Amygdala (tissue), 56 donors: ENCODE data around the gene CLDN1.
A peak's percentile ranks its signal among the peaks of the same experiment; 100 is the strongest.

ENCODE experiments used
- DNase-seq, 56 donors: peaks; one replicate each; lab custom pipeline; 2025; lab: John Stamatoyannopoulos, UW

The CLDN1 gene

DNA sequence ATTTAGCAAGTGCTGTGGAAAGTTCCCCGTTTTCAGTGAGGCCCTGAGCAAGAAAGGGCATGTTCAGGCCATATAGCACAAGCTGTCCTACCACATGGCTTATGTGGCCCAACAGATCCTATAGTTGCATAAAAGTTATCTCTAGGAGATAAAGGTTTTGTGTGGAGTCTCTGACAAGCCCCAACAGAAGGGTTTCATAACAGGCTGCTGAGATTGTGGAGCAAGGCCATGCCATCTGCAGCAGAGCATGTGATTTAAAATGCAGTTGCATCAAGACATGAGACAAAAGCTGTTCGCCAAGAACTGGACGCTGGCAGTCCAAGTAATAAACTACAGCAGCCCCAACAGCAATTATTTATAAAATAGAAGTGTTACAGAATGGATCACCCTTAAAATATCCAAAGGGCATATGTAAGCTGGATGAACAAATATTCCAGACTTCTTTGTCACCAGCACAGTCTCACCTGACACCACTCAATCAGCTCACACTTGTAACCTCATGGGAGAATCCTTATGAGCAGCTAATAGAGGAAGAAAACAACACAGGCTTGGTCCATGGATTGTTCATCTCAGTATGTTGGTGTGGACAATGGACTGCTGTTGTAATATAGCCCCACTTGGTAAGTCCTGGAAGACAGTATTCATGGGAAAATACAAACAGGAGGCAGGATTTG lies 14.4 kb upstream of the CLDN1 start:
- no peak for DNase-seq

GRCh38 chr3:190333961-190334360 lies 11.7 kb upstream of the CLDN1 start:
- DNase-seq, result no peak

DNA sequence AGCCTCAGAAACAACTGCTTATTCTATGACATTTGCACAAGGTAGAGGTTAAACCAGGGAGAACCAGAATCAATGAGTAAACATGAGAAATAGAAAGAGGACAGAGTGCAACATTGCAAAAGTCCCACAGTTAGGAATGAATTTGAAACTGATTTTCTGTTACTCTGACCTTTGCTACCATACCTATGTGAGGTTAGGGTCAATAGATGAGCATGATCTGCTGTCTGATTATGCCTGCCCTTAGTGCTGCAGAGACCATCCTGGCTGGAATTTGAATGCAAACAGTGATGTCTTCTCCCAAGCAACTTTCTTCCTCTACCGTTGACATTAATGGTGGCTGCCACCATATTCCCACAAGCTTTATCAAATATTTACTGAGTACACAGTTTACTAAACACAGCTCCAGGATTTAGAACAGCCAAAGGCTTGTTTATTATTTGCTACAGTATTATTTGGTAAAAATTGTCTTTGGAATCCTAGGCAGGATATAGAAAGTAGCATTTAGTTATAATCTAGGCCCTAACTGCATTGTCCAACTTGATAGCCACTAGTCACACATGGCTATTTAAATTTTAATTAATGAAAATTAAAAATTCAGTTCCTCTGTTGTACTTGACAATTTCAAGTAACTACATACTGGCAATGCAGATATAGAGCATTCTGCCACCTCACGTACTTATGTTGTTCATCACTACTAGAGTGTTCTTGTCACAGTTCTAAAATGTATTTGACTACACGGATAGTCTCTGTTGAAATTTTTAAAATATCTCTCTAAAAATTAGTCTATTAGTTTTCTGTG lies 8.9 kb upstream of the CLDN1 start:
- DNase-seq, result no peak

GRCh38 chr3:190326930-190327329 lies 4.7 kb upstream of the CLDN1 start:
- DNase-seq, result no peak

DNA sequence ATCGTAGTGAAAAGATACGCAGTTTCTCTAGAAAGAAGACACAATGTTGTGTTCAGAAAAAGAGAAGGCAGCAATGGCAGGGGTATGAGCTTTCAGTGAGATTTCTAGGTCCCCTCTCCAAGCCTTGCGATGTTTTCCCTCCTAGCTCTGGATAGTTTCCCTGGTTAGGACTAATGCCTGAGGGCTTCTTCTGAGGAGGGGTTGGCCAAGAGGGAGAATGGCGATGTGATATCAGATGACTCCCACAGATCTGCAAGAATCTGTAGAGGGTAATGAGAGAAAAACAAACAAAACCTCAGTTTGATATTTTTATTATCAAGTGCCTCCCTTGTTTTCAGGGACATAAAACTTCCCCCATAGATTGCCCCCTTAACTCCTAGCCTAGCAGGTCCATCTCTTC lies 4.1 kb upstream of the CLDN1 start:
- DNase-seq, result no peak

DNA sequence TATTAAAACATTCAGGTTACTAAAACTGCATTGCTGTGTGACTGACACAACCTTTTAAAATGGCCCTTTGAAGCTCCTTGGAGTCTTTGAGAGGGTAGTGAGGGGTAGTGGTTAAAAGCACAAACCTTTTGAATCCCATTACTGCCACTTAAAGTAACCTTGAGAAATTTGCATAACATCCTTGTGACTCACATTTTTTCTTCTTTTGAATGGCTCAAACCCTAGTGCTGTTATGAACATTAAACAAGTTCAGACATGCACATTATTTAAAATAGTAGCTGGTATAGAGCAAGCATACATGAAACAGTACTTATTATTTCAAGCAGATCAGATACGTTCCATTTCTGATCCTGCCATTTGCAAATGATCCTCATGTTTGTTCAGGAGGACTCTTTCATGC lies 3.7 kb upstream of the CLDN1 start:
- no peak for DNase-seq

DNA sequence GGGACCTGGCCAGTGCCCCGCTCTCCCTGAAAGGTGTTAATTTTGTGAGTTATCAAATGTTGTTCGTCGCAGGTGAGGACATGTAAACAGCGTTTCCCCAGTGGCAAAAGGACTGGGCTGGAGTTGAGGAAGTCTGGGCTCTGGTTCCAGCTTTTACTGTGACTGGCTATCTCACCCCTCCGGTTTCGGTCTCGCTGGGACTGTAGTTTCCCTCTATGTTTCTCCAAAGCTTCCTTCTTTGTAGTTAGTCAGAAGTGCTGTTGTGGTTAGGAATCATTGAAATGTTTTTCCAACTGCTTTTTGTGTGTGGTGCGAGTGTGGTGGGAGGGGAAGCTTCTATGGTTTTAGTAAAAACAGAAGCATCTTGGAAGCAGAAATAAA lies 990 bp upstream of the CLDN1 start:
- peak in 10 of 56 donors; percentile 0 to 45 (median 6) for DNase-seq

- DNase-seq, result no peak
Measured at GRCh38 chr3:190322604-190323245, 479 bp upstream of the CLDN1 start.

DNA sequence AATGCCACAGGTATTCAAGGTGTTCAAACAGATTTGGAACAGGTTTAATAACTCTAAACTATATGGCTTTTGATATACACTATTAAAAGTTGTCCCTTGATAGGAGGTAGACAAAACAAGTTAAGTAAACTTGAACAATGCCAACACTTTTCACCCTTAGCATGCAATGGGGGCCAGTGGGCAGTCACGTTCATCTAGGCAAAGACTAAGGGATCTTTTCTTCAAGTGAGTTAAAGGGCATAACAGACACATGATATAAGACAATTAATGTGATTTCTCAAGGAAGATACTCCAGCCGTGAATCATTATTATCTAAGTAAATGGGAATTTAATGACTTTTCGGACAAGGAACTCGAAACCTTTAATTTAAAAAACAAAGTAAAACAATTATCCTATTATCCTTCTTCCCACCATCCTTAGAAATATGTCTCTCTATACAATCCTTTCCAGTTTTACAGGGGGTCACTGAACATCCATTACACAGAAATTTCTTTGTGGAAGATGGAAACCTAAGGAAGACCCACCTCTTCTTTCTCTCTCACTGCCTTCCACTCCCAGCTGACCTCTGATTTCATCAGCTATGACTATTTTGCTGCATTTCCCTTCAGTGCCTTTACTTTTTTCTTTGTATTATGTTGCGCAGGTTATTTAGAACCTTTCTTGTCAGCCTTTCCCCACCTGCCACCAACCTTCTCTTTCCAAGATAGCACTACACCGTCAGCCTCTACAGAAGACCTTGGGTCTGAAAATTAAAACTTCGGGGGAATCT lies 1.5 kb downstream of the CLDN1 start:
- no peak for DNase-seq

DNA sequence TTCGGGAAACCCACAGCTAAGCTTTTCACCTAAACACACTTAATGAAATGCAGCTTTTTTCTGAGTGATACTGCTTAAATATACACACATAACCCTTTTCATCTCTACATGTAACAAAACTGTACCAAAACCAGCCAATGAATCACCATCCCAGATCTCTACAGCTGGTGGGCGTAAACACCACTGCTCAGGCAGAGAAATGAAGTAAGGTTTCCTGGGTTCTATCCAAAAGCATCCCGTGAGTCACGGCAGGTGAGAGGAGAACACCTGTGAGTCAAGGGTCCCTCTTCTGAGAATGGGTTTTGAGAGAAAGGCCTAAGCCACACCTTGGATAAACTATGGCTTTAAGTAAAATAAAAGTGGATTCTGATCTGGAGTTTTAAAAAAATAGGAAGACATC lies 2.6 kb downstream of the CLDN1 start:
- DNase-seq, result no peak

- DNase-seq, result no peak
Measured at GRCh38 chr3:190318666-190319065, 3.6 kb downstream of the CLDN1 start.

- DNase-seq, result no peak
Measured at GRCh38 chr3:190314741-190315140, 7.5 kb downstream of the CLDN1 start.

DNA sequence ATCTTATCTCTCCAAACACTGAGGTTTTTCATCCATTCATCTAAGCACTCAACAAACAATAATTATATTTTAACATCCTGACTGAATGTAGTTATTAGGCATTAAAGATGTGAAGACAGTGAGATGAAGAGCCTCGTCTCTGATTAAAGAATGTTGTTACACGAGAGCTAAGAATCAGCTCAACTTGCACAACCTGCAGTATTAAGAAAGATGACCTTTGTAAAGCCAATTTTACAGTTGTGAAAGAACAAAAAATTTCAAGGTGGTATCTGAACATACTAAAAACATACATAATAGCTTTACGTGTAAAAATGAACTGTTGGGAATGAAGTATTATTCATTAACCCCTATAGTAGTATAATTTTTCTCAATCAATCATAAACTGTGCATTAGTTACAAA lies 12.8 kb downstream of the CLDN1 start:
- DNase-seq, result no peak

DNA sequence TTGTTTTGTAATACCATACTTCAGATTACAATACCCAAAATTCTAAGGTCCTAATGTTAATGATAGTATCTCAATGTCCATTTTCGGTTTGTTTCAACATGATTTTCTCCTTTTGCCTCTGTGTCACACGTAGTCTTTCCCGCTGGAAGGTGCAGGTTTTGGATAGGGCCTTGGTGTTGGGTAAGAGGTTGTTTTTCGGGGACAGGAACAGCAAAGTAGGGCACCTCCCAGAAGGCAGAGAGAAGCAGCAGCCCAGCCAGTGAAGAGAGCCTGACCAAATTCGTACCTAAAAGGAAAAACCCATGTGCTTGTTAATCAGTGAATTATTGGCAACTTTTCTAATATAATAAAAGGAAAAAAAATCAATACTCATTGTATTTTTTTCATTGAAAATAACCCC lies 14.1 kb downstream of the CLDN1 start:
- DNase-seq, result no peak

DNA sequence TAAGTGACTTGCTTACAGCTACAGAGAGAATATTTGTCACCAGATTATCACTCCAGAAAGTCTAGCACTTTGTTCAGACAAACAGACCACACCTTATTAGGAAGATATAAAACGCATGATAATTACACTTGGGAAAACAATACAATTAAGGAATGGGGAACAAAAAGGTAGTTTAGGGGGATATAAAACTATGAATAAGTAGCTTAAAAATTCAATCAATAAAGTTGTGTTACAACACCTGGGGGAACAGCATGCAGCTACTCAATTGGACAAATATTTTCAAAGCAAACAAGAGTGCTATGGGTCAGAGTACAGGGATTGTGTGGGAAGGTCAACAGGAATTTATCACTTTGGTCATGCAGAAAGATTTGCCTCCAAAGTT lies 15.1 kb downstream of the CLDN1 start:
- DNase-seq, result no peak

DNA sequence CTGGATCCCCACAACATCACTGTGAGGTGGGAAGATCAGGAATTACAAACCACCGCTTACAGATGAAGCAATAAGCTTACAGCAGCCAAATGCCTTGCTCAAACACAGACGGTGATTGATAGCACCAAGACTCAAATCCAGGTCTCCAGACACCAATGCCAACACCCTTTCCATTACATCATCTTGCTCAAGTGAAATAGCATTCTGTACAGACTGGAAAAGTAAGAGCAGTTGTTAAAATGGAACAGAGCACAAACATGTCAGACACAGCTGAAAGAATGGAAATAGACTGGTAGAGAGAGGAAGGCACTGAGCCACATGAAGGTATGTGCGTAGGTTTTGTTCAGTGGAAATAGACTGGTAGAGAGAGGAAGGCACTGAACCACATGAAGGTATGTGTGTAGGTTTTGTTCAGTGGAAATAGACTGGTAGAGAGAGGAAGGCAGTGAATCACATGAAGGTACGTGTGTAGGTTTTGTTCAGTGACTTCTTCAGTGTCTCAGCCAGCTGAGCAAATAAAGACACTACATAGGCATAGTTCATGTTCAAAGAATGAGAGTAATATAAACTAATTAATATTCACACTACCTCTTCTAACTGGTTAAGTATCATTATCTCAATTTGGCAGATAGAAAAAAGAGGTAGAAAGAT lies 15.6 kb downstream of the CLDN1 start:
- no peak for DNase-seq

DNA sequence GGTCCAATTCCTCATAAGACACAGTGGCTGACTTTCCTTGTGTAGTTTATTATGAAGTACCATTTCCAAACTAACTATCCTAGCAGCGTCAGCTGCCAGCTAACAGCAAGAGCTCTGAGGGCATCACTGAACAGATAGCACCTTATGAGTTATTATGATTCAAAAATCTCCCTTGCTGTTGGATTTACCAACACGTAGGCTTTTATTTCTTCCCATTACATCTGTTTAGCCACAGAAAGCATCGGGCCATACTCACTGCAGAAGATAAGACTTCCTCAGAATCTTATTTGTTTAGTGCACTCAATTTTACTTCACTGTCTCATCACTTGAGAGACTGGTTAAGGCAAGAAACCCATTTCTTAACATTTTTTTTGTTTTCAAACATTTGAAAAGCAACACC lies 16.2 kb downstream of the CLDN1 start:
- DNase-seq, result no peak

- no peak for DNase-seq
Measured at GRCh38 chr3:190305406-190305805, 16.8 kb downstream of the CLDN1 start.

- DNase-seq, result no peak
Measured at GRCh38 chr3:190303884-190304283, 18.4 kb downstream of the CLDN1 start.

DNA sequence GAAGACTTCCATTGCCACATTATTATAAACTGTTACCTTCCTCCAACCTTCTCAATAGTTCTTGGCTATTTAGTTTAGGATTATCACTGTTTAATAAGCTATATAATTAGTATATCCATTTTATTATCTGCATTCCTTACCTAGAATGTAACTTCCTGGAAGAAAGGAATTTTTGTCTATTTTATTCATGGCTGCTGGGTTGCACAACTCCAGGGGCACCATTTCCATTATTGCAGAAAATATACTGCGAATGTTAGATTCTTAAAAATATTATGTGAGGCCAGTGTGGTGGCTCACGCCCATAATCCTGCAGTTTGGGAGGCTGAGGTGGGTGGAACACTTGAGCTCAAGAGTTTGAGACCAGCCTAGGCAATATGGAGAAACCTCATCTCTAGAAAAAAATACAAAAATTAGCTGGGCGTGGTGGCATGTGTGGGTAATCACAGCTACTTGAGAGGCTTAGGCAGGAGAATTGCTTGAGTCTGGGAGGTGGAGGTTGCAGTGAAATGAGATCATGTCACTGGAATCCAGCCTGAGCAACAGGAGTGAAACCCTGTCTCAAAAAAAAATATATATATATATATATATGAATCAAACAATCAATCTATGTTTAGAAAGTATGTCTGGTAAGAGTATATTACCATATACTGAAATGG lies 19.9 kb downstream of the CLDN1 start:
- no peak for DNase-seq
